HG02870 (cell line): ENCODE measurements around the gene GSE1.

Experiments used
- ATAC-seq: cut with Tn5 transposase; IDR thresholded peaks from one replicate; pipeline ENCODE4 v1.9.1; 2021; ENCODE audit warnings: mild to moderate bottlenecking, moderate library complexity; ENCODE audit not compliant: unreplicated experiment

Gene GSE1

GRCh38 chr16:85605051-85605911, 7.8 kb upstream of the GSE1 start:
- ATAC-seq = no peak

DNA sequence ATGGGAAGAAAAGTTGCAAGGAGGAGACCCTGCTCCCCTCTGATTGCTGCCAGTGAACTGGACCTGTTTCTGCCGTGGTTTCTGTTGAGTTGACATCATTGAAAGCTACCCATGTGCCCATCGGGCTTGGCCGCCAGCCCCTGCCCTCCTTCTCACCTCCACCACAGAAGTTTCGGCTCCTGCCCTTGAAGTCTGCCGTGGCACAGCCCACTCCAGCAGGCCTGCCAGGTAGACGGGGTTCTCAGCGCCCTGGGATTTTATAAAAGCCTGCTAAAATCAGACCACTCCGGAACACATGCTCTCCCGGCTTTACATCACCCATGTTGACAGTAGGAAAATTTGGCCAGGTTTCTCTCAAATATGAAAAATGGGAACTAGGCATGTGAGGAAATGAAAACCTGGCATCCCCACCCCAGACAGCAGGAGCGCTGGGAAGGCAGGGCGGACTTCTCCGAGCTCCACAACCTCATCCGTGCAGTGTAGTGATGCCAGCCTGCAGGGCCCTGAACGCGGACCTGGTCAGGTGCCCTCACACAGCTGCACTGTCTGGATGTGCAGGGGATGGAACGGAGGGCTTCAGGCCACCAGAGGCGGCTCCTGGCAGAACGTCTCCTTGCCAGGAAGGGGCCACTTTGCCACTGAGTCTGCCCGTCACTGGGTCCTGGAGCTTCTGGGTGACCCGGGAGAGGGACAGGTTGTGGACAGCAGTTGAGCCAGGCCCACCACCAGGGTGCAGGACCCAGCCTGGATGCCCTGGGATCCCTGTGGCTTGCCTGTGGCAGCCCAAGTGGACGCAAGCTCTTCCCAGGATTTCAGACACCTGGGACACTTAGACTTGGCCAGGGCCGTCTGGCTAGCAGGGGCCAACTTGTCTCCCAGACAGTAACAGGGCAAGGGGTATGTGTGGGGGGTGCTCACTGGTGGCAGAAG, 6.9 kb upstream of the GSE1 start:
- no peak for ATAC-seq

GRCh38 chr16:85606904-85607303, 6.2 kb upstream of the GSE1 start:
- no peak for ATAC-seq

DNA sequence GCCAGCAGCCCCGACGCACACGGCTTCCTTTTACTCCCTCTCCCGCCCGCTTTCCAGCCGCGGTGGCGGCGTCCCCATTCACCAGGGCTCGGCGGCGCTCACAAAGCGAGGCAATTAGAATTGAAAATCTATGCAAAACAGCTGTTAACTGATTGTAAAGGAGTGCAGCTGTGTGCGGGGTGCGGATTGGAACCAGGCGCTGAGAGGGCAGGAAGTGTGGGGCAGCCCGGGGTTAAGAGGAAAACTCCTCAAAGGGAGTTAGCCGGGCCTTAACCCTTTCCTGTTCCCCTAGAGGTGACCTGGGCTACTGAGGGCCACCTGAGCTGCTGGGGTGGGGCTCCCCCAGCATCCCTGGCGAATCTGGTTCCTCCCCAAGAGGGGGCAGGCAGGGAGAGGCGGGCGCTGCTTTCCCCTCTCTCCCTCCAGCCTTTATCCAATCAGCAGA, 5.8 kb upstream of the GSE1 start:
- ATAC-seq = no peak

GRCh38 chr16:85607796-85608514, 5.2 kb upstream of the GSE1 start:
- no peak for ATAC-seq

DNA sequence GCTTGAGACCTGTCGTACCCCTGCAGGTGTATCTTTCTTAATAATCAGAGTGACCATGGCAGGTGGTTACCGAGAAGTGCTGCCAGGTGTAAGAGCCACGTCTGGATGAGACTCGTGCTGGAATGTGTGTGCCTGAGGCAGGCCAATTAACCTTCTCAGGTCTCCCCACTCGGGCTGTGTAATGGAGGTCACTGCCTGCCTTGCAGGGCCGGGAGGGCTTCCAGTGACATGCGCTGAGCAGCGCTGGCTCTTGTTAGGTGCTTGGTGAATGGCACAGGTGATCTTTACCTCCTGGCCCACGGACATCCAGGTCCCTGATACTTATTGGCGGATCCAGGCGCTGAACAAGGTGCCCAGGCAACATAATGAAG, 4.6 kb upstream of the GSE1 start:
- no peak for ATAC-seq

GRCh38 chr16:85608887-85609286, 4.2 kb upstream of the GSE1 start:
- no peak for ATAC-seq

GRCh38 chr16:85609539-85609938, 3.6 kb upstream of the GSE1 start:
- no peak for ATAC-seq

DNA sequence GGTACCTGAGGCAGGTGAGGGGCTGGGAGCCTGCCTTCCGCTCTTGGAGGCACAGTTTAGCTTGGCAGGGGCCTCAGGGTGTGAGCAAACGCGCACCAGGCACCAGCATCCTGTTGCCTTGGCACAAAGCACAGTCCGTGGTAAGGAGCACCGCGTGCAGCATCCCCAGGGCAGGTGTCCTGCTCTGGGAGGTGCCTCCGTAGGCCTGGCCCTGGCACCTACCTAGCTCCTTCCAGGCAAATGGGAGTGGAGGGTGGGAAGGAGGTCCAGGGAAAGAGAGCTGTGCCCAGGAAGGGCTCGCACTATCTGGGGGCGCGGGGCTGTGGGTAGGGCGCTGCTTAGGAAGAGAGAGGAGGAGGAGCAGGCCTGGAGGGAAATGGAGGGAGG, 3.1 kb upstream of the GSE1 start:
- no peak for ATAC-seq

- ATAC-seq = no peak
Measured at GRCh38 chr16:85610446-85611193, 2.5 kb upstream of the GSE1 start.

- ATAC-seq = no peak
Measured at GRCh38 chr16:85611194-85611443, 2.0 kb upstream of the GSE1 start.

DNA sequence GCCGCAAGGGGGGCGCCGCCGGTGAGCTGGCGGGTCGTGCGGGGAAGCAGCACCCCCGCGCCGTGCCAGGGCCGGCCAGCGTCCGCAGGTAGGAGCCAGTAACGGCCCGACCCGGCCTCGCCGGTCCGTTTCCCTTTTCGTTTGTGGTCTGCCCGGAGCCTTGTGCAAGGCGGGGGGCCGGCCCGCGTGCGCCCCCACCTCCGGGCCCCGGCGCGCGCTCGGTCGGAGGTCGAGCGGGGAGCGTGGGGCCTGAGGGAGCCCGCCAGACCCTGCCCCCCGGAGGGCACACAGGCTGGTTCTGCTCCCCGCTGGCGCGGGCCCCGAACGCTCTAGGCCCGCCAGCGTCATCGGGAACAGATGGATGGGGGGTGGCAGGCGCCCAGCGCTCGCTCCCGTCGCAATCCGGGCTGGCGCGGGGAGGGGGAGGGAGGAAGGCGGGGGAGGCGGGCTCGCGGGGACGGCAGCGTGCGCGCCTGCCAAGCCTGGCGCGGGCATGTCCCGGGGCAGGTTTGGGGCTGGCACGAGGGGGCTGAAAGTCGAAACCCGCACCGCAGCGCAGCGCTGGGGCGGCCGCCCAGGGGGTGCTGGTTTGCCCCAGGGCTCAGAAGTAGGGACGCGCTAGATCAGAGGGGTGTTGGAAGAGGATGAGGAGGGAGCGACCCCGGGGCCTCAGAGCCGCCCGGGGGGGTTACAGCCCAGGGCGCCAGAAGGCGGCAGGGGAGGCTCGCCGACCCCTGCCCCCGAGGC, 1.5 kb upstream of the GSE1 start:
- no peak for ATAC-seq

- no peak for ATAC-seq
Measured at GRCh38 chr16:85612191-85612800, 826 bp upstream of the GSE1 start.

GRCh38 chr16:85613604-85614337, 649 bp downstream of the GSE1 start:
- no peak for ATAC-seq

GRCh38 chr16:85614338-85615013, 1.4 kb downstream of the GSE1 start:
- ATAC-seq = no peak

DNA sequence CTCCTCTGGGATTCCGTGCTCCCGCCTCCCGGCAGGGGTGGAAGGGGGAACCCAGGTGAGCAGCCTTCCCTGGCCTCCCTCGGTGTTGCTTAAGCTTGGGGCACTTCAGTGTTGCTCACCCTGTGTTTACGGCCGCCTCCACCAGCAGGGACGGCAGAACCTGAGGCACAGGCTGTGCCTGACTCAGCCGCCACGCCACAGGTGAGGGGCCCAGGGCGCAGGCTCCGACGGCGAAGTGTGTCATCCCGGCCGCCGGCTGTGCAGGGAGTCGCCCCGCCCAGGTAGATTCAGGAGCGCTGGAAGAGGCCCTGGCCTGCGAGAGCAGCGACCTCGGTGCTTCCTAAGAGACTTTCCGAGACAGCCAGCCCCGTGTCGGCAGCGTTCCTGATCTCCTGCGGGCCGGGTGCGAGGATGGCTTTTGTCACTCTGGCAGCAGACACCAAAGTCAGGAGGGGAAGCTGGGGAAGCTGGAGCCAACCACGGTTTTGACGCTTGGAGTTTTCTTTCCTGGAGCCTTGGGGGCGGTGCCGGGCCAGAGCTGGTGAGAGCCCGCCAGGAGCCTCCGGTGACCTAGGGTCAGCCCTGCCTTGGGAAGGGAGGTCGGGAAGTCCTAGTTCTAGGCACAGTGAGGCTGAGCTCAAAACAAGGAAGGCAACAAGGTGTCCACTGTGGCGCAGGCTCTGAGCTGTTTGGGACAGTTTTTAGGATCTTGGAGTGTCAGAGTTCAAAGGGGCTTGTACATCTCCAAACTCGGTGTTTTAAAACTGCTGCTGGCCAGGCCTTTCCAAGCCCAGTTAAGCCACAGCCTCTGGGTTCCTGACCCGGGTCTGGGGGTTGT, 2.1 kb downstream of the GSE1 start:
- no peak for ATAC-seq

DNA sequence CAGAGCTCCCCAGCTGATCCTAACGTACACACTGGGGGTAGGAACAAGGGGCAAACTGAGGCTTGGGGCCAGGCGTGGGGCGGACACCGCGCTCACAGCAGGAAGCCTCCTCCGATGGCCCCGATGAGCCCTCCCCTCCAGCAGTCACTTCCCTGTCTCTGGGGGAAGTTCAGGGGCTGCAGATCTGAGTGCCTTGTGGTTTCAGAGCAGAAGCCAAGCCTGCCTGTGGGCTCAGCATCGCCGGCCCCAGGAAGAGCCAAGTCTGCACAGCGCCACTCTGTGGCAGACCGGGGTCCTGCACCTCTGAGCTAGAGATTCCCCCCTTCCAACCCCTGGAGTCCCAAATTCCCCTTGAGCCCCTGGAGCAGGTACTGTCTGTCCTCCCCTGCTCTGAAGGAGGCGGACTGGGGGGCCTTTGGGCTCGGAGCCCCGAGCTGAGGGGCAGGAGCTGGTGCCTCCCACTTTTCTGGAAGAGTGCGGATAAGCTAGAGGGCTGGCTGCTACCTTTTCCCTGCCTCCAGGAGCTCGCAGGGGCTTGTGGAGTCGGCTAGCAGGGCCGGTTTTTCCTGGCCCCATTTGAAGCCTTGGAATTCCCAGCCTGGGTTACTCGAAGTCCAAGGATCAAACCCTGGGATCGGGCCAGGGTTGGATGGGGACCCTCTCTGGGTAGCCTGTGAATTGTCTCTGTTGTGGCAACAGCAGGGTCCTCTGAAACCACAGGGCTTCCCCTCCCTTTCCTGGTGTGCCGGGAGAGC, 2.9 kb downstream of the GSE1 start:
- ATAC-seq = peak; percentile 37
